Naive thymus-derived CD4-positive, alpha-beta T cell (primary cell): ENCODE results near the gene ZNF688. TPM values are rescaled to one million over a fixed set of nuclear protein-coding genes. Genes with fewer than 3 reads are reported as not detected.
A peak's percentile ranks its signal among the peaks of the same experiment; 100 is the strongest.

Source experiments
- ATAC-seq: fragments of 150-1000 bp; cut with Tn5 transposase; 2 replicates; pipeline ENCODE4 v1.10.0; 2021; ENCODE audit warnings: mild to moderate bottlenecking, moderate library complexity
- CTCF ChIA-PET: fragments of 350-600 bp; sonication (Branson Sonifier 250); formaldehyde crosslinking; loops from one replicate; lab custom pipeline; 2021; ENCODE audit warnings: antibody characterized with exemption; lab: Charles Lee
- POLR2A ChIA-PET: fragments of 350-600 bp; sonication (Branson Sonifier 250); formaldehyde crosslinking; loops from one replicate; lab custom pipeline; 2021; ENCODE audit warnings: antibody characterized with exemption, inconsistent platforms; lab: Charles Lee
- DNase-seq, 9 donors: peaks; one replicate each; pipeline versions ENCODE4 v3.0.0 to v3.0.0-alpha.2; 2020 to 2022; ENCODE audit warnings: mixed read lengths in 1 of 9
- H3K27ac ChIP-seq: one replicate; pipeline ENCODE4 v1.7.0; 2013; ENCODE audit warnings: mild to moderate bottlenecking, low read depth, low read length, moderate library complexity
- H3K27me3 ChIP-seq, 2 donors: one replicate each; pipeline ENCODE4 v1.7.0; 2013; ENCODE audit warnings: low read length in 2 of 2, mild to moderate bottlenecking in 2 of 2, moderate library complexity in 2 of 2; ENCODE audit not compliant: control insufficient read depth in 2 of 2, insufficient read depth in 2 of 2
- H3K36me3 ChIP-seq, 3 experiments: 1 replicate in 2 of 3; 2 replicates in 1 of 3; pipeline ENCODE4 v1.7.0; 2013; ENCODE audit warnings: low read length in 3 of 3, mild to moderate bottlenecking in 3 of 3, moderate library complexity in 1 of 3; ENCODE audit not compliant: insufficient read depth in 3 of 3, control insufficient read depth in 2 of 3
- H3K4me1 ChIP-seq, 2 donors: one replicate each; pipeline ENCODE4 v1.7.0; 2013; ENCODE audit warnings: low read length in 2 of 2, mild to moderate bottlenecking in 2 of 2, moderate library complexity in 1 of 2; ENCODE audit not compliant: control insufficient read depth in 2 of 2, insufficient read depth in 2 of 2
- H3K4me3 ChIP-seq: 2 replicates; pipeline ENCODE4 v1.7.0; 2013; ENCODE audit warnings: mild to moderate bottlenecking, low read length
- H3K9me3 ChIP-seq, 3 experiments: 1 replicate in 2 of 3; 2 replicates in 1 of 3; pipeline ENCODE4 v1.7.0; 2013; ENCODE audit warnings: low read length in 3 of 3; ENCODE audit not compliant: control insufficient read depth in 2 of 3
- H3K27ac Mint-ChIP-seq, 9 donors: one replicate each; pipeline ENCODE4 v1.8.0; 2020 to 2022; ENCODE audit warnings: mixed read lengths in 9 of 9, mild to moderate bottlenecking in 8 of 9, moderate library complexity in 5 of 9, inconsistent platforms in 2 of 9
- H3K27me3 Mint-ChIP-seq, 5 donors: one replicate each; pipeline ENCODE4 v1.8.0; 2021 to 2022; ENCODE audit warnings: mixed read lengths in 5 of 5, mild to moderate bottlenecking in 1 of 5
- H3K36me3 Mint-ChIP-seq, 5 donors: one replicate each; pipeline ENCODE4 v1.8.0; 2020 to 2022; ENCODE audit warnings: mixed read lengths in 5 of 5, mild to moderate bottlenecking in 3 of 5, inconsistent platforms in 1 of 5
- H3K4me1 Mint-ChIP-seq, 7 donors: one replicate each; pipeline ENCODE4 v1.8.0; 2020 to 2022; ENCODE audit warnings: mixed read lengths in 7 of 7, mild to moderate bottlenecking in 3 of 7, inconsistent platforms in 1 of 7
- H3K4me3 Mint-ChIP-seq, 10 donors: one replicate each; pipeline ENCODE4 v1.8.0; 2020 to 2022; ENCODE audit warnings: mild to moderate bottlenecking in 10 of 10, mixed read lengths in 10 of 10, moderate library complexity in 6 of 10, inconsistent platforms in 2 of 10
- H3K9me3 Mint-ChIP-seq, 11 donors: one replicate each; pipeline ENCODE4 v1.8.0; 2020 to 2022; ENCODE audit warnings: mixed read lengths in 11 of 11, mild to moderate bottlenecking in 4 of 11, inconsistent platforms in 1 of 11, moderate library complexity in 1 of 11
- intact Hi-C, 2 donors: fragments of 100-400 bp; cut with micrococcal nuclease; formaldehyde crosslinking; loops; one replicate each; pipeline ENCODE4 v1.15.1; 2023
- polyA plus RNA-seq, 2 donors: library from polyadenylated mRNA; unstranded; fragments of 300-500 nt; fragmentation: Illumina TruSeq; gene quantifications; one replicate each; pipeline ENCODE4 v1.2.3, GENCODE V29; 2021
- total RNA-seq, 6 experiments: library from RNA in 5 of 6; stranded (reverse) in 5 of 6; gene quantifications; 1 replicate in 5 of 6; 2 replicates in 1 of 6; pipeline ENCODE4 v1.2.3 and lab custom pipeline; 2021 to 2026

The ZNF688 gene
- total and polyA plus RNA-seq, 7 experiments from 2014 or later = 8.8 to 33.2 (median 21.5) TPM

- H3K36me3 Mint-ChIP-seq = peaks cover 0 to 15% (median 0%) of the 10 kb centered on the region in 5 donors
- Histone ChIP-seq H3K9me3 (no peaks in the 10 kb centered on the region), H3K36me3 (peaks cover 0 to 29% (median 0%) of the 10 kb centered on the region in 3 experiments), H3K4me3 (no peak overlapping the region), H3K27ac (no peak overlapping the region), H3K27me3 (no peaks in the 10 kb centered on the region), H3K4me1 (peaks cover 8 to 12% of the 10 kb centered on the region in 2 donors)
- no peak overlapping the region for H3K27ac Mint-ChIP-seq
- ATAC-seq (no peak), DNase-seq (no peak)
- H3K9me3 Mint-ChIP-seq = no peaks in the 10 kb centered on the region
- H3K27me3 Mint-ChIP-seq = peaks cover 0 to 2% (median 0%) of the 10 kb centered on the region in 5 donors
- CTCF ChIA-PET = no interaction called here
- H3K4me3 Mint-ChIP-seq = peak overlapping the region in 2 of 10 donors; percentile 6 to 59
- intact Hi-C loops = no loop called here
- peaks cover 6 to 41% (median 29%) of the 10 kb centered on the region in 7 donors for H3K4me1 Mint-ChIP-seq
- POLR2A ChIA-PET = interaction anchor here (0.8 to 4.9 kb wide), 3 partner anchors 11 to 21 kb away, joined by 3 to 45 read pairs (median 5); partner anchors contain the start of gene ZNF688
These were observed 11.3 kb upstream of the ZNF688 start for GRCh38 chr16:30582611-30583340.

- no peaks in the 10 kb centered on the region for H3K9me3 Mint-ChIP-seq
These were observed 9.9 kb upstream of the ZNF688 start for GRCh38 chr16:30581457-30581856.

GRCh38 chr16:30574678-30575077 lies 3.2 kb upstream of the ZNF688 start:
- peaks cover 0 to 8% (median 0%) of the 10 kb centered on the region in 5 donors for H3K36me3 Mint-ChIP-seq
- Histone ChIP-seq H3K27ac (no peak overlapping the region), H3K4me3 (no peak overlapping the region), H3K36me3 (peaks cover 0 to 8% (median 0%) of the 10 kb centered on the region in 3 experiments), H3K27me3 (no peaks in the 10 kb centered on the region), H3K4me1 (peaks cover 9 to 15% of the 10 kb centered on the region in 2 donors), H3K9me3 (no peaks in the 10 kb centered on the region)
- POLR2A ChIA-PET = interaction anchor here (1.0 kb wide), 1 partner anchor 24 kb away, joined by 4 read pairs; no protein-coding TSS in a partner anchor
- ATAC-seq = no peak
- H3K27me3 Mint-ChIP-seq = no peaks in the 10 kb centered on the region
- H3K9me3 Mint-ChIP-seq = no peaks in the 10 kb centered on the region
- H3K4me1 Mint-ChIP-seq = peaks cover 6 to 31% (median 22%) of the 10 kb centered on the region in 7 donors
- peak overlapping the region in 3 of 9 donors; percentile 19 to 37 (median 24) for H3K27ac Mint-ChIP-seq
- CTCF ChIA-PET = interaction anchor here (1.1 kb wide), 1 partner anchor 18 kb away, joined by 3 read pairs; no protein-coding TSS in a partner anchor
- H3K4me3 Mint-ChIP-seq = peak overlapping the region in 2 of 10 donors; percentile 4 to 14
- intact Hi-C loops = no loop called here
- no peak for DNase-seq

More at GRCh38 chr16:30581457-30581856, 9.9 kb upstream of the ZNF688 start:
- Histone ChIP-seq H3K4me1 (peaks cover 7 to 12% of the 10 kb centered on the region in 2 donors), H3K4me3 (no peak overlapping the region), H3K9me3 (no peaks in the 10 kb centered on the region), H3K27ac (no peak overlapping the region), H3K36me3 (peaks cover 0 to 29% (median 0%) of the 10 kb centered on the region in 3 experiments), H3K27me3 (no peaks in the 10 kb centered on the region)
- Mint-ChIP-seq H3K27ac (no peak overlapping the region), H3K27me3 (peaks cover 0 to 2% (median 0%) of the 10 kb centered on the region in 5 donors), H3K36me3 (peaks cover 0 to 15% (median 0%) of the 10 kb centered on the region in 5 donors), H3K4me1 (peaks cover 6 to 33% (median 26%) of the 10 kb centered on the region in 7 donors), H3K4me3 (no peak overlapping the region)
- intact Hi-C loops = no loop called here
- ATAC-seq (no peak), DNase-seq (no peak)
- CTCF ChIA-PET = interaction anchor here (1.2 kb wide), 1 partner anchor 10 kb away, joined by 3 read pairs; the partner anchor contains the start of gene ZNF688
- POLR2A ChIA-PET = interaction anchor here (1.9 kb wide), 1 partner anchor 9 kb away, joined by 5 read pairs; the partner anchor contains the start of gene ZNF688

- no peaks in the 10 kb centered on the region for H3K27me3 ChIP-seq
- POLR2A ChIA-PET = interaction anchor here (0.7 to 3.7 kb wide), 26 partner anchors 11 to 503 kb away, joined by 3 to 149 read pairs (median 5); partner anchors contain the start of genes DCTPP1, FBRS, PRR14 and SEPTIN1
- H3K9me3 ChIP-seq = no peaks in the 10 kb centered on the region
- Mint-ChIP-seq H3K4me1 (peaks cover 20 to 62% (median 50%) of the 10 kb centered on the region in 7 donors), H3K36me3 (peaks cover 0 to 8% (median 0%) of the 10 kb centered on the region in 5 donors), H3K9me3 (peaks cover 0 to 2% (median 0%) of the 10 kb centered on the region in 11 donors), H3K27ac (peak overlapping the region; percentile 54 to 97 (median 92)), H3K4me3 (peak overlapping the region; percentile 83 to 96 (median 88)), H3K27me3 (no peaks in the 10 kb centered on the region)
- peak overlapping the region; percentile 94 for H3K27ac ChIP-seq
- no peaks in the 10 kb centered on the region for H3K36me3 ChIP-seq
- H3K4me1 ChIP-seq = peaks cover 36 to 38% of the 10 kb centered on the region in 2 donors
- peak overlapping the region; percentile 88 for H3K4me3 ChIP-seq
- ATAC-seq (no peak), DNase-seq (peak in 1 of 9 donors; percentile 33)
- intact Hi-C loops = loop anchor here in 1 of 2 donors (1.0 to 2.0 kb wide), 2 partner anchors 13 to 44 kb away; partner anchors contain the start of genes ZNF764 and ZNF768
- CTCF ChIA-PET = interaction anchor here (0.6 to 2.1 kb wide), 6 partner anchors 11 to 58 kb away, joined by 3 to 11 read pairs (median 6); partner anchors contain the start of gene ZNF764
These were observed 674 bp downstream of the ZNF688 start for GRCh38 chr16:30570636-30571444.

GRCh38 chr16:30569746-30570635 lies 1.5 kb downstream of the ZNF688 start:
- H3K4me1 ChIP-seq = peaks cover 36 to 38% of the 10 kb centered on the region in 2 donors

More at GRCh38 chr16:30569746-30570635, 1.5 kb downstream of the ZNF688 start:
- no peaks in the 10 kb centered on the region for H3K36me3 ChIP-seq
- peaks cover 0 to 7% (median 0%) of the 10 kb centered on the region in 5 donors for H3K36me3 Mint-ChIP-seq
- ATAC-seq (no peak), DNase-seq (no peak)
- no peak overlapping the region for H3K27ac ChIP-seq
- H3K9me3 ChIP-seq = no peaks in the 10 kb centered on the region
- ChIA-PET POLR2A (interaction anchor here (0.7 to 3.7 kb wide), 11 partner anchors 11 to 483 kb away, joined by 3 to 149 read pairs (median 11); partner anchors contain the start of genes DCTPP1, FBRS, SEPTIN1 and ZNF747), CTCF (interaction anchor here (0.6 to 2.1 kb wide), 3 partner anchors 12 to 34 kb away, joined by 3 to 11 read pairs (median 8); partner anchors contain the start of gene ZNF764)
- H3K27me3 Mint-ChIP-seq = no peaks in the 10 kb centered on the region
- peak overlapping the region in 9 of 10 donors; percentile 37 to 96 (median 87) for H3K4me3 Mint-ChIP-seq
- no peak overlapping the region for H3K4me3 ChIP-seq
- intact Hi-C loops = loop anchor here in 1 of 2 donors (2.0 kb wide), 1 partner anchor 43 kb away; the partner anchor contains the start of gene ZNF768
- H3K9me3 Mint-ChIP-seq = peaks cover 0 to 2% (median 0%) of the 10 kb centered on the region in 11 donors
- H3K27ac Mint-ChIP-seq = peak overlapping the region; percentile 25 to 99 (median 91)
- no peaks in the 10 kb centered on the region for H3K27me3 ChIP-seq
- peaks cover 20 to 68% (median 49%) of the 10 kb centered on the region in 7 donors for H3K4me1 Mint-ChIP-seq
